NCI-H187 treated with DMSO at 0.1 percent for 48 hours (cell line): ENCODE measurements around the gene TCF23.
"Not testable (repeated sequence)": the region's sequence is repeated elsewhere in the genome, so short reads cannot be mapped to it uniquely, and the experiment has no call there.

Experiments used
- DNase-seq: peaks from one replicate; lab custom pipeline; 2025; lab: John Stamatoyannopoulos, UW

Gene TCF23

DNA sequence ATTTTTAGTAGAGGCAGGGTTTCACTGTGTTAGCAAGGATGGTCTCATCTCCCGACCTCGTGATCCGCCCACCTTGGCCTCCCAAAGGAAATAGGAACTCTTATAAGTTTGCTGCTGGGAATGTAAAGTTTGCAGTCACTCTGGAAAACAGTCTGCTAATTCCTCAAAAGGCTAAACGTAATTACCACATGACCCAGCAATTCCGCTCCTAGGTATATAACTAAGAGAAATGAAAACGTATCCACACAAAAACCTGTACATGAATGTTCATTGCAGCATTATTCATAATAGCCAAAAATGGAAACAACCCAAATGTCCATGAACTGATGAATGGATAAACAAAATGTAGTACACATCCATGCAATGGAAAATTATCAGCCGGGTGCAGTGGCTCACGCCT is 41.2 kb downstream of the TCF23 start:
- DNase-seq = no peak

DNA sequence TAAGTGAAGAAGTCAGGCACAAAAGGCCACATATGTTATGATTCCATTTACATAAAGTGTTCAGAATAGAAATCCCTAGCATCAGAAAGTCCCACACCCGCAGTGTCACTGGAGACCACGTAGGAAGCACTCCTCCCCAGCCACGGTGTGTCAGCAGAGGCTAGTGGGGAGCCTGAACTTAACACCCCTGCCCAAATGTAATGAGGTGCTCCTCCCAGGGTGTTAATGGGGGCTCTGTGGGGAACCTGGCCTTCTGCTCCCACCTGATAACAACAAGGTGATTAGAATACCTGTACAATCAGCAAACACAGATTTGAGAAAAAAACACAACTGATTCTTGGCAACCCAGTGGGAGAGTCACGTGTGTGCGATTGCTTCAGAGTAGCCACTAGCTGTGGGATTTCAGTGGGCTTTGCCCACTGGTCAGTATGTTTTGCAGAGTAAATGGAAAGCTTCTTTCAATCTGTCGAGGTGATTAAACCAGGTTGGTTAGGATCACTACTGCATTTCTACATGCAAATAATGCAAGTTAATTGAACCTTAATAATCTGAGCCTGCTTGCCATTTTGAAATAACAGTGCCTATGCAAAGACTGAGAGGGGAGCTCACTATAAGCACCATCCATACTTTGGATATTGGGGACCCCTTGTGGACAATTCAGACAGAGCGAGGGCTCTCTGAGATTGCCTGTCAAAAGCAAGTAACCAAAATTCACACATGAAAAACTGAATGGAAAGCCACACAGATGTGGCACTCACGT is 42.4 kb downstream of the TCF23 start:
- DNase-seq = no peak

DNA sequence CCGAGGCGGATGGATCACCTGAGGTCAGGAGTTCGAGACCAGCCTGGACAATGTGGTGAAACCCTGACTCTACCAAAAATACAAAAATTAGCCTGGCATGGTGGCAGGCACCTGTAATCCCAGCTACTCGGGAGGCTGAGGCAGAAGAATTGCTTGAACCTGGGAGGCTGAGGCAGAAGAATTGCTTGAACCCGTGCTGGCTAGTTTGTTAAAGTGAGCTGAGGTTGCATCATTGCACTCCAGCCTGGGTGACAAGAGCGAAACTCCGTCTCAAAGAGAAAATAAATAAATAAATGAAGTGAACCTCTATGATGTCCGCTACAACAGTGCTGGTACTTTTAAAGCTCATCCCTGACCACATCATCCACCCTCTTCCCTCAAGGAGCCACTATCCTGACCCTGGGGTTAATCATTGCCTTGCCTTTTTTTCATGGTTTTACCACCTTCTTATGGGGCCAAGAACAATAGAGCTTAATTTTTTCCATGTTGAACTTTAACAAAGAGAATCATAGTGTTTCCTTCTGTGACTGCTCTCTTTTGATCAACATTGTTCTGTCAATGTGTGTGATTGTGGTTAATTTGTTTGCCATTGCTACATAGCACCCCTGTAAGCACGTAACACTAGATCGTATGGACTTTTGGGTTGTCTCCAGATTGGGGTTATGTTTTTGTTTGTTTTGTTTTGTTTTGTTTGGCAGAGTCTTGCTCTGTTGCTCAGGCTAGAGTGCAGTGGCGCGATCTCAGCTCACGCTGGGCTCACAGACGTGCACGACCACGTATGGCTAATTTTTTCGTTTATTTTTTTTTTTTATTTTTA is 45.9 kb downstream of the TCF23 start:
- DNase-seq = no peak

DNA sequence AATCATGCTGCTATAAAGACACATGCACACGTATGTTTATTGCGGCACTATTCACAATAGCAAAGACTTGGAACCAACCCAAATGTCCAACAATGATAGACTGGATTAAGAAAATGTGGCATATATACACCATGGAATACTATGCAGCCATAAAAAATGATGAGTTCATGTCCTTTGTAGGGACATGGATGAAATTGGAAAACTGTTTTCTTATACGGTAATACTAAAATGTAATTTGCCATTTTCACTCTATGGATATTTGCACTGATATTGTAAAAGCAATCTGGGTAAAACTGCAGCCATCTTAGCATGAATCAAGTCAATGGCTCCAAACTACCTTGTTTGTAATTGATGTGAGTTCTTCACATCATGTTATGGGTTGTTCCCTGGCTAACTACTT is 47.0 kb downstream of the TCF23 start:
- DNase-seq = not testable (repeated sequence)

DNA sequence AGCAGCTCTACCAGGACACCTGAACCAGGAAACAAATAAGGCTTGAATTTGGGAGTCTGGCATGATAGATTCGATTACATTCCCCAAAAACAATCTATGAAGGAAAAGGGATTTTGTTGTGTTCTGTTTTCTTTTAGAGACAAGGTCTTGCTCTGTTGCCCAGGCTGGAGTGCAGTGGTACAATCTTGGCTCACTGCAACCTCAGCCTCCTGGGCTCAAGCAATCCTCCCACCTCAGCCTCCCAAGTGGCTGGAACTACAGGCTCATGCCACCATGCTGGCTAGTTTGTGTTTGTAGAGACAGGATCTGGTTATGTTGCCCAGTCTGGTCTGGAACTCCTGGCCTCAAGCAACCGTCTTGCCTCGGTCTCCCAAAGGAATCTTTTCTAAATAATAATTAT is 49.3 kb downstream of the TCF23 start:
- DNase-seq = not testable (repeated sequence)

DNA sequence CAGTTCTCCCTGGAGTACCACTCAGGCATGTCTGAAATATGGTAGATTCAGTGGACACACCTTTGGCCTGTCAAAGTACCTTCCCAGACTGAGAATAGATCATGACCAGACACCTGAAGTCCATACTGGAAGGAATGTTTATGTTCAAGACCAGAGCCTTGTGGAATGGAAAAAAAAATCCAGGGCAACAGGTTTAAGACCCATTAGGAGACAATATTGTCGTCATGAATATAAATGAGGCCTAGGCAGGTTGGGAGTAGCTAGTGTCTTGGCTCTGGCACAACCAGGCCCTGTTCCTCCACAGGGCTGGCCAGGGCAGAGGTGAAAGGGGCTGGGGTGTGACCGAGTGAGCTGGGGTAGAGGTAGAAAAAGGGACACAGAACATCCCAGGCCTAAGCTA is 49.8 kb downstream of the TCF23 start:
- no peak for DNase-seq

DNA sequence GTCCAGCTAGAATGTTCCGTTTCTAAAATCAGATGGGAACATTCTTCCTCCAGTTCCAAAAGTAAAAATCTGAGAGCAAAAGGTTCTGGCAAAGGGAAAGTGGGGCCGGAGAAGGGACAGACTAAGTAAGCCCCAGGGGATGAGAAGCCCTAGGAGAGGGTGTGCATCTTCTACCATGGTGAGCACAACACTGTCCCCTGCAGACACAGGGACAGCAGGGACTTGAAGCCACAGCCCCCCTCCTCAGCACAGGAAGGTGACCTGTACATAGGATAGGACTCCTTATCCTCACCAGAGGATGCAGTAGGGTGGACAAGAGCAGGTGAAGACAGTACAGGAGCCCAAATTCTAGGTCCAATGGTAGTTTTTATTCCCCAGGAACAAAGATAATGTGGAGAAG is 50.4 kb downstream of the TCF23 start:
- DNase-seq = no peak

DNA sequence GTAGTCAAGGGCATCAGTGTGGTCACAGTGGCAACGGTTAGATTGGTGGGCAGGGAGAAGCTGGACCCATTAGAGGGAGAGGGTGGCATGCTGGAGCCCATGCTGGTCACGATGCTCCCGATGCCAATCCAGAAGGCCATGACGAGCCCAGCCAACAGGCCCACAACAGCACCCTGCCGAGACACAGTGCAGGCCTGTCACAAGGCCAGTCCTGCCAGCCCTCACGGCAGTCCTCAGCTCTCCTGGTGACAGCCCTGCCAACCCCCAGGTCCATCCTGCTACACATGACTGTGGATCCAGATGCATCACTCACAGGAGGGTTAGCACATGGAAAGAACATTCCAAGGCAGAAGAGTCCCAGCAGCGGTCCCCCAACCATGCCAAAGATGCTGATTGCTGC is 52.9 kb downstream of the TCF23 start:
- DNase-seq = no peak

DNA sequence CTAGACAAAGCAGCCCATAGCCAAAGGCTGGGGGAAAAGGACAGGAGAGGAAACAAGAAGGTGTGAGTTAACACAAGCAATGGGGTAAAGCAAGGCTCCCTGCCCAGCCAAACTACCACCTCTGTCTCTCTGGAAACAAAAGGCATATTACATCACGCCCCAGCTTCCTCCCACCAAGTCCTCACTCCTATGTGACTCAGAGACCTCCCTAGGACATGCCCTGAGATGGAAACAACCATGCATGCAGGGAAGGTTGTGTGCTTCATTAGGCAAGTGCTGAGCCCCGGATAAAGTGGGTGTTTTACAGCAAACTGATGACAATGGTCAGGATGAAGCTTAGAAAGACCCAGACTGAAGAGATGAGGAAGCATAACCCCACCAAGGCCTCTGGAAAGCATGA is 54.0 kb downstream of the TCF23 start:
- DNase-seq = no peak

DNA sequence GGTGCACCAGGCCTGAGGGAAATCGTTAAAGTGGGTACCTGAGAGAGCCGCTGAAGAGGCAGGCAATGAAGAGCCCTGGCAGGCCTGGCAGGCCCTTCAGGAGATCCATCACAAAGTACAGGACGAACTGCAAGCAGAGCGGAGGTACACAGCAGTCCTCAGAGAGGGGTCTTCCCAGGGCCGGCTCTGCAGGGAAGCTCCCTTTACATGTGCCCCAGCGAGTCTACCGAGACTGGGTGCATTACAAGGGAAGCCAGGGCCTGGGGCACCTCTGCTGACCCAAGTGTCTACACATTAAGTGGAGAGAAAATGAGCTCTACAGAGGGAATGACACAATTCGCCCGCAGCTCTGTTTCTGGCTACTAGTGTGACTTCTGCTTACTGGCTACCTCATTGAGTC is 54.9 kb downstream of the TCF23 start:
- no peak for DNase-seq

DNA sequence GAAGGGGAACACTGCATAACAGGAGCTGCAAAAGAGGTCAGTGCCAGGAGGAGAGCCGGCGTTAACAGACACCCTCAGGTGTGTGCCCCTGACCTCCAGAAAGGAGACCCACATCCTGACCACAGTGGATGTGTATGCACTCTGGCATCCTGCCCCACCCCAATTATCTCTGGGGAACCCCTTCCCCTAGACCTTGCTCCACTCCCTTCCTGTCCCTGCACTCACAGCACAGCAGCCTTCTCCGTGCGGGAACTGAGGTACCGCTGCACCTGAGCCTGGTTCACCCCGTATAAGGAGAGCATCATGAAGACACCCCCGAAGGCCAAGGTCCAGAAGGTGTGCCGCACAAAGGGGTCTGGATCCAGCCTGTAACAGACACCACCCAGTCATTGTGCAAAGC is 55.8 kb downstream of the TCF23 start:
- no peak for DNase-seq

DNA sequence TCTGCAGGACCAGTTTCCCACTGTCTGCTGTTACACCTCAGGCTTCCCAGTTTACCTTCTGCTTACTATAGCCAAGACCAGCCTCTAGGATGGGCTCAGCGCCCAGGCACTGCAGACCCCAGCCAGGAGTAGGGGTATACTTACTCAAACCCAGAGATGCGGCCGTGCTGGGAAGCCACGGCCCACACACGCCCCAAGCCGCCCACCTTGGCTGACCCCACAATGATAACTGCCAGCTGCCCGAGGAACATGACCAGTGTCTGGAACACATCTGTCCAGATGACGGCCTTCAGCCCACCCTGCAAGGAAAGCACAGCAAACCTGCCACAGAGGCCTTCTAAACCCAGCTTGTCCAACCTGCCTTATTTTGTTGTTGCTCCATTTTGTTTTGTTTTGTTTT is 56.4 kb downstream of the TCF23 start:
- DNase-seq = no peak

DNA sequence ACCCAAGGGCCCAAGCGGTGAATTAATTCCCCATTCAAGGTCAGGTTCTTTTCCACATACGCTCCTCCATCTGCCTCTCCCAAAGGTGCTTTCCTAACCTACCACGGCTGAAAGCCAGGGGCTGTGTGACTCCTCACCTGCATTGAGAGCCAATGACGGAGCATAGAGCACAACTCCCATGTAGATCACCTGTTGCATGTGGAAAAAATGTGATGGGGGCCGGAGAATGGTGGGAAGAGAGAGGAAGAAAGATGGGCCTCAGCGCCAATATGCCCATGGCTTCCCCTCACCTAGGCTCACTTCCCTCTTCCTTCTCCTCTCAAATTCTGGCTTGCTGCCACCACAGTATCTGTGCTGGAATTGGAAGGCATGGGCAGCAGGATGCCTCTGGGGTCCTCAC is 57.5 kb downstream of the TCF23 start:
- no peak for DNase-seq
